Ureter (tissue), 1 donor: ENCODE data around the gene ACAP3. TPM values are rescaled to one million over a fixed set of nuclear protein-coding genes. Genes with fewer than 3 reads are reported as not detected.
A peak's percentile ranks its signal among the peaks of the same experiment; 100 is the strongest.
"Not testable (repeated sequence)": the region's sequence is repeated elsewhere in the genome, so short reads cannot be mapped to it uniquely, and the experiment has no call there.

Experiments
- DNase-seq: peaks from one replicate; pipeline ENCODE4 v3.0.0-alpha.2; 2020; ENCODE audit warnings: low spot score
- total RNA-seq: library from RNA; stranded (reverse); gene quantifications from one replicate; pipeline ENCODE4 v1.2.4, GENCODE V29; 2023
- donor health status: DM: yes; HTN: yes; CAD: no.

Gene ACAP3
- total RNA-seq, 1 donor from 2014 or later, result 77.6 TPM

- DNase-seq, result no peak
Observed at GRCh38 chr1:1330366-1331067, 22.8 kb upstream of the ACAP3 start.

GRCh38 chr1:1329304-1330210, 21.8 kb upstream of the ACAP3 start:
- no peak for DNase-seq

- DNase-seq, result no peak
Observed at GRCh38 chr1:1328254-1328653, 20.5 kb upstream of the ACAP3 start.

GRCh38 chr1:1327291-1327690, 19.6 kb upstream of the ACAP3 start:
- DNase-seq, result no peak

- DNase-seq, result no peak
Observed at GRCh38 chr1:1326075-1326605, 18.4 kb upstream of the ACAP3 start.

DNA sequence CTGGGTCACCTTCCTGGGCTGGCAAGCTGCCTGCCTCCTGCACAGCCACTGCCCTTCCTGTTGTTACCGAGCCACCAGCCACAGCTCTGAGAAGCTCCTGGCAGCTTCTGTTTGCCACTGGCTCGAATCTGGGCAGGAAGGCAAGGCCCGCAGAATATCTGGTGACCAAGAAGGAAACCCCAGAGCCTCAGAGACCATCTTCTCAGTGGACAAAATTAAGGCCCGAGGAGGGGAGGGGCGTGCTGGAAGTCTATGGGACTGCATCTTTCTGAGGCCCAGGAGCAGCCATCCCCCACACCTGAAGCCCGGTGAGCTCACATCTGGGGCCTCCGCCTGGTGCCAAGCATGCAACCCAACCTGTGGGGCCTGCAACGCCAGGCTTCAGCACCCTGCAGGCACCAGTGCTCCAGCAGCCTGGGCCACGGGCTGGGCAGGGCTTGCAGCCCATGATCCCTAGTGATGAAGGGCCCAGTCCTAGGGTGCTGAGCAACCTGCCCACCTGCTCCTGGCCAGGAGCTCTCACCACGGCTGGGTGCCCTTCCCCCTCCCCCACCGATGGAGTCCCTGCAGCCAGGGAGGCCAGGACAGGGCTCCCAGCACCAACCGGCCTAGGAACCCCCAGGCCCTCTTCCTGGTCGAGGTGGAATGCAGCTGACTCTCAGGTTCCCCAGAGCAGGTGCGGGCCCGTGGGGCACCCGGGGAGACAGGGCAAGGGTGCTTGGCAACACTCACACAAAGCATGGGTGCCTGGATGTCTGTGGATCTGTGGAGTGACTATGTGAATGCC, 17.8 kb upstream of the ACAP3 start:
- DNase-seq, result no peak

DNA sequence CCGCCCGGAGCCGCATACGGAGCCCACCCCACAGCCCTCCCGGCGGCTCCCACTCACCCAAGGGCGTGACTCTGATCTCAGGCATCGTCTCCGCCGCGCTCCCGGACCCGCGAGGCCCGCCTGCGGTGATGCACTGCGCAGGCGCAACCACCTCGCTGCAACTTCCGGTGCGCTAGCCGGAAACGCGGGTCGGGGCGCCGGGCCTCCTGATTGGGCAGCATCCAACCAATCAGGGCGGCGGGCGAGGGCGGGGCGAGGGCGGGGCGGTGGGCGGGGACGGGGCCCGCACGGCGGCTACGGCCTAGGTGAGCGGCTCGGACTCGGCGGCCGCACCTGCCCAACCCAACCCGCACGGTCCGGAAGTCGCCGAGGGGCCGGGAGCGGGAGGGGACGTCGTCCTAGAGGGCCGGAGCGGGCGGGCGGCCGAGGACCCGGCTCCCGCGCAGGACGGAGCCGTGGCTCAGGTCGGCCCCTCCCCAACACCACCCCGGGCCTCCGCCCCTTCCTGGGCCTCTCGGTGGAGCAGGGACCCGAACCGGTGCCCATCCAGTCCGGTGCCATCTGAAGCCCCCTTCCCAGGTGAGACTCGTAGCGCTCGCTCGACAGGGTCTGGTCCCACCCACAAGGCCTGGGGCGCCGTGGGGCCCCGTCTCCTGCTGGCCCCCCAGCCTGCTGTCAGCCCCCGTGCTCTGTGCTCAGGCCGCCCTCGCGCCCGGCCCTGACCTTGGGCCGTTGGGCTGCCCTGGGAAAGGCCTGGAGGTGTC, 17.0 kb upstream of the ACAP3 start, which contains the start of the genes CPTP and INTS11:
TSS of gene CPTP (plus strand) at position 279 of the 764 bp plus-strand sequence. CDS start 2,109 bp downstream, outside the sequence.
TSS of gene INTS11 (minus strand) at position 137 of the 764 bp plus-strand sequence. CDS start at position 85, 52 bp downstream.
- DNase-seq, result peak; percentile 96

- no peak for DNase-seq
Observed at GRCh38 chr1:1324084-1324523, 16.4 kb upstream of the ACAP3 start.

GRCh38 chr1:1322952-1323351, 15.2 kb upstream of the ACAP3 start:
- DNase-seq, result no peak

- DNase-seq, result no peak
Observed at GRCh38 chr1:1322418-1322817, 14.7 kb upstream of the ACAP3 start.

GRCh38 chr1:1321477-1321876, 13.7 kb upstream of the ACAP3 start:
- no peak for DNase-seq

DNA sequence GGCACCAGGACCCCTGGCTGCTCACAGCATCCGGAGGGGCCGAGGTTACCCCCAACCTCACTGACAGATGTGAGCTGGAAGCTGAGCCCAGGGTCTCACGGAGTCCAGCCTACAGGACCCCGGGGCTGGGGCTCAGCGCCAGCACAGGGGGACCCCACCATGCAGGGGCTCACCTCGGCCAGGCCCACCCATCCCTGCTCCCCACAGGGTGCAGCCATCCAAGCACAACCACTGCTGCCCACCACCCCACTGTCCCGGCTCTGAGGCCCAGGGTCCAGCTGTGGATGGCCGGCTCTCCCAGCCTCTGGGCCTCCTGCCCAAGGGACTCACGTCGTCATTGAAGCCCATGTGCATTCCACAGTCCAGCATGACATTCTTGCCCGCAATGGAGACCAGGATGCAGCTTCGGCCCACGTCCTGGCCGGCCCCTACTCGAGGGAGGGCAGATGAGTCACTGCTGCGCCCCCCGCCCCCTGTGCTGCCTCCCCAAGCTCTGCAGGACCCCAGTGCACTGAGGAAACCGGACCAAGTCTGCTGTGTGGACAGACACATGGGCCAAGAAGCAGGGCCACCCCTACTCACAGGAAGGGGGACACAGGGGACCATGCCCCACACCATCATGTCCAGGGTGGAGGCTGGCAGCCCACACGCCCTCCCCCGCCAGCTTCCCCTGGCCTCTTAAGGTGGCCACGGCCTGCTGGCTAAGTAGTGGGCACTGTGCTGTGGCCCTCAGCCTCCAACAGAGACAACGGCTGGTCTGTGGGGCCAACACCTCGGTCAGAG, 13.1 kb upstream of the ACAP3 start:
- DNase-seq, result no peak

- no peak for DNase-seq
Observed at GRCh38 chr1:1319646-1319941, 11.9 kb upstream of the ACAP3 start.

- no peak for DNase-seq
Observed at GRCh38 chr1:1318777-1319645, 11.3 kb upstream of the ACAP3 start.

GRCh38 chr1:1318131-1318652, 10.5 kb upstream of the ACAP3 start:
- peak; percentile 80 for DNase-seq

DNA sequence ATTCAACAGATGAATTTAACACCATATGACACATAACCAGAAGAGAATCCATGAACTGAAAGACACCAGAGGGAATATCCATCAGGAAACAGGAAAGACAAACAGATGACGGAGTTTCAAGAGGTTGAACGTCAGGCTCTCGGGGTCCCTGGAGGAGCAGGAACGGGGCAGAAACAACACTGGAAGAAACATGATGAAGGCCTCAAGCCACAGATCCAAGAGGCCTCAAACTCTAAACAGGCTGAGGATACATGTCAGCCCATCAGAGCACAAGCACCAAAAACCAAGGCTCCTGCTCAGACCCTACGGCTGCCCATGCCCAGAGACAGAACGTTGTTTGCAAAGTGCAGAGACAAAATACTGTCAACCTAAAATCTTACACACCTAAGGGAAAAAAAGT, 9.7 kb upstream of the ACAP3 start:
- DNase-seq, result no peak

DNA sequence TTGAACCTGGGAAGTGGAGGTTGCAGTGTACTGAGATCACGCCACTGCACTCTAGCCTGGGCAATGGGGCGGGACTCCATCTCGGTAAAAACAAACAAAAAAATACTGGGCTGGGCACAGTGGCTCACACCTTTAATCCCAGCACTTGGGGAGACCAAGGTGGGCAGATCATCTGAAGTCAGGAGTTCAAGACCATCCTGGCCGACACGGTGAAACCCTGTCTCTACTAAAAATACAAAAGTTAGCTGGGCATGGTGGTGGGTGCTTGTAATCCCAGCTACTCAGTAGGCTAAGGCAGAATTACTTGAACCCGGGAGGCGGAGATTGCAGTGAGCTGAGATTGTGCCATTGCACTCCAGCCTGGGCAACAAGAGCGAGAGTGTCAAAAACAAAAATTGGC, 8.5 kb upstream of the ACAP3 start:
- not testable (repeated sequence) for DNase-seq

DNA sequence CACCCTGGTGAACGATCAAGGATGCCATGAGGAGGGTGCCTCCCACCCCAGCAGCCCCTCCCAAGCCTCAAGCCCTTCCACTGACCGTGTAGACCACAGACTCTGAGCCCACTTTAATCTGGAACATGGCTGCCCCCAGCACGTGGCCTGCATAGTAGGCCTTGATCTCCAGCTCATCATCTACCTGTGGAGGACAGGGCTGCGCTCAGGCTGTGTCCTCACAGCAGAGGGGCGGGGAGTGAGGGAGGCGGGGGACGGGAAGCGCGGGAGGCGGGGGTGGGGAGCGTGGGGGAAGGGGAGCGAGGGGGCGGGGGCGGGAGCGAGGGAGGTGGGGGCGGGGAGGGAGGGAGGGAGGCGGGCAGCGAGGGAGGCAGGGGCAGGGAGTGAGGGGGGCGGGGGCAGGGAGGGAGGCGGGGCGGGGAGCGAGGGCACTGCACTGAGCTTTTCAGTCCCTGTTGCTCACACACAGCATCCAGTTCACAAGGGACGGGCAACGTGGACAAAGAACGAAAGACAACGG, 7.8 kb upstream of the ACAP3 start:
- DNase-seq, result no peak
